Thymus (tissue), 11 donors: ENCODE measurements around the gene GNAQ. TPM values are rescaled to one million over a fixed set of nuclear protein-coding genes. Genes with fewer than 3 reads are reported as not detected.

ENCODE experiments used
- DNase-seq, 9 donors: peaks; one replicate each; pipeline ENCODE4 v3.0.0-alpha.2; 2013; ENCODE audit warnings: low spot score in 9 of 9, low read depth in 6 of 9, missing footprints in 1 of 9
- H3K27ac ChIP-seq, 2 donors: one replicate each; pipeline ENCODE4 v1.5.1; 2013; ENCODE audit warnings: control low read depth in 1 of 2, low read depth in 1 of 2, low read length in 1 of 2, mild to moderate bottlenecking in 1 of 2, moderate library complexity in 1 of 2
- H3K27me3 ChIP-seq, 2 donors: one replicate each; pipeline ENCODE4 v1.5.1; 2013; ENCODE audit warnings: low read length in 1 of 2; ENCODE audit not compliant: control insufficient read depth in 2 of 2, insufficient read depth in 1 of 2
- H3K36me3 ChIP-seq, 2 donors: one replicate each; pipeline ENCODE4 v1.5.1; 2013; ENCODE audit warnings: low read length in 1 of 2, mild to moderate bottlenecking in 1 of 2, moderate library complexity in 1 of 2; ENCODE audit not compliant: control insufficient read depth in 2 of 2, insufficient read depth in 2 of 2
- H3K4me1 ChIP-seq, 2 donors: one replicate each; pipeline ENCODE4 v1.5.1; 2013; ENCODE audit warnings: low read length in 2 of 2; ENCODE audit not compliant: control insufficient read depth in 2 of 2, insufficient read depth in 2 of 2
- H3K4me3 ChIP-seq, 2 donors: one replicate each; pipeline ENCODE4 v1.5.1; 2013; ENCODE audit warnings: low read length in 2 of 2, control low read depth in 1 of 2, mild to moderate bottlenecking in 1 of 2
- H3K9me3 ChIP-seq, 2 donors: one replicate each; pipeline ENCODE4 v1.5.1; 2013; ENCODE audit warnings: low read length in 1 of 2, mild to moderate bottlenecking in 1 of 2; ENCODE audit not compliant: control insufficient read depth in 2 of 2, insufficient read depth in 1 of 2
- WGBS: extraction: QIAGEN DNeasy Blood & Tissue Kit; methylation state at CpG from one replicate; pipeline ENCODE4 v1.1.7; 2013; 5-methylcytosine and 5-hydroxymethylcytosine counted together
- polyA plus RNA-seq: library from polyadenylated mRNA; stranded (reverse); fragments of 200-250 nt; gene quantifications from one replicate; pipeline ENCODE4 v1.2.3, GENCODE V29; 2013
- total RNA-seq: library from RNA; stranded (reverse); fragments of 120-200 nt; gene quantifications from one replicate; pipeline ENCODE4 v1.2.4, GENCODE V29; 2013
- donor health status: healthy.

GNAQ gene
- total and polyA plus RNA-seq, 2 donors, result 18.7 to 23.5 TPM

- peaks cover 4 to 25% of the 10 kb centered on the region in 2 donors for H3K4me1 ChIP-seq
- WGBS, result 95% methylated on average over 4 of the region's 4 CpGs
- H3K27ac ChIP-seq, result no peak overlapping the region
- H3K9me3 ChIP-seq, result no peaks in the 10 kb centered on the region
- H3K4me3 ChIP-seq, result no peak overlapping the region
- H3K27me3 ChIP-seq, result no peaks in the 10 kb centered on the region
- H3K36me3 ChIP-seq, result no peaks in the 10 kb centered on the region
- DNase-seq, result no peak
Measured at GRCh38 chr9:77843076-77843870, 188.3 kb downstream of the GNAQ start.

DNA sequence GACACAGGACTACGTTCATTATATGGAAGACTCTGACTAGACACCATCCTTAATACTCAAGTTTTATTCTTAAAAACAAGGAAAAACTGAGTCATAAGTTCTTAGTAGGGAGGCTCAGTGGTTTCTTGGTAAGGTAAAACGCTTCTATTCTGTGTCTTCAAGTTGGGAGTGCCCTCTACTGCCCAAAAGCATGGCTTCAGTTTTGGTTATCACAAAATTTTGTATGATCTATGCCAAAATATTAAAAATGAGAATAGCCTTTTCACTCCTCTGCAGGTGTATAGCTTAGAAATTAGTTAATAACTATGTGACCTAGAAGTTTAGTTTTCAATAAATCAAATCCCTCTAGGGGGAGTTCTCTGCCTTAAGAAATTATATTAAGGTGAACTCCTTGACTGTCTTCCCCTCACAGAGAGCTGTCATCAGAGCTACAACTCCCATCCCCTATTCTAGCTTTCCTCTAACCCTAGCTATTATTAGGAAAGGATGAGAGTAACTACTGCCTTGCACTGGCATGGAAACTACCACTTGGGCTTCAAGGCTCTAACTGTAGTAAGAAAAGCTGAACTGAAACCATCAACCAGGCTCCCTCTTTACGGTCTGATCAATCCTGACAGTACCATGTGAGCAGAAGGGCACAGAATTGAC lies 189.7 kb downstream of the GNAQ start:
- Histone ChIP-seq H3K4me1 (peaks cover 4 to 11% of the 10 kb centered on the region in 2 donors), H3K36me3 (no peaks in the 10 kb centered on the region), H3K9me3 (no peaks in the 10 kb centered on the region), H3K4me3 (no peak overlapping the region), H3K27me3 (no peaks in the 10 kb centered on the region), H3K27ac (no peak overlapping the region)
- DNase-seq, result peak in 1 of 9 donors; percentile 53
- WGBS, result 89% methylated on average over 3 of the region's 3 CpGs

- no peak overlapping the region for H3K4me3 ChIP-seq
- no peak overlapping the region for H3K27ac ChIP-seq
- no peaks in the 10 kb centered on the region for H3K27me3 ChIP-seq
- no peak for DNase-seq
- no peaks in the 10 kb centered on the region for H3K36me3 ChIP-seq
- H3K9me3 ChIP-seq, result no peaks in the 10 kb centered on the region
- WGBS, result 91% methylated on average over 6 of the region's 6 CpGs
- peaks cover 0 to 4% of the 10 kb centered on the region in 2 donors for H3K4me1 ChIP-seq
Measured at GRCh38 chr9:77839459-77840140, 192.0 kb downstream of the GNAQ start.

DNA sequence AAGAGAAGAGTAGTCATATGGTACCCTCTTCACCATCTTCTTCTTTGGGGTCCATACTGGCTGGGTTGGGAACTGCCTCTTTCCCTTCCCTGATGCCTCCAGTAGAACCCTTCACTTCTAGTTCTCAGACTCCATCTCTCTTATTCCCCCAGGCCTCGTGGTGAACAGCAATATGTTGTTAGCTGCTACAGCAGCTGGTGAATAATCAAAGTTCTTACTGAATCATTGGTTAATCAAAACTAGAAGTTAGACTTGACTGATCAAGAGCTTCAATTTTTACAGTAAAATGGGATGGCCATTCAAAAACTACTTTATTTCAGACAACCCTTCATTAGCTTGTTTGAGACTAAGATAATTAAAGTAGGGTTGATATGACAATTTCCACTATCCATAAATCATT lies 192.6 kb downstream of the GNAQ start:
- H3K4me1 ChIP-seq, result peaks cover 0 to 7% of the 10 kb centered on the region in 2 donors
- 92% methylated on average over 1 of the region's 1 CpG for WGBS
- no peak overlapping the region for H3K27ac ChIP-seq

GRCh38 chr9:77834898-77835488 lies 196.6 kb downstream of the GNAQ start:
- Histone ChIP-seq H3K27me3 (no peaks in the 10 kb centered on the region), H3K36me3 (no peaks in the 10 kb centered on the region), H3K4me3 (no peak overlapping the region), H3K27ac (no peak overlapping the region), H3K9me3 (no peaks in the 10 kb centered on the region), H3K4me1 (peaks cover 0 to 7% of the 10 kb centered on the region in 2 donors)
- WGBS, result 82% methylated on average over 4 of the region's 4 CpGs
- no peak for DNase-seq

More for the DNA sequence above, 192.6 kb downstream of the GNAQ start:
- DNase-seq, result no peak
- Histone ChIP-seq H3K4me3 (no peak overlapping the region), H3K9me3 (no peaks in the 10 kb centered on the region), H3K36me3 (no peaks in the 10 kb centered on the region), H3K27me3 (no peaks in the 10 kb centered on the region)

DNA sequence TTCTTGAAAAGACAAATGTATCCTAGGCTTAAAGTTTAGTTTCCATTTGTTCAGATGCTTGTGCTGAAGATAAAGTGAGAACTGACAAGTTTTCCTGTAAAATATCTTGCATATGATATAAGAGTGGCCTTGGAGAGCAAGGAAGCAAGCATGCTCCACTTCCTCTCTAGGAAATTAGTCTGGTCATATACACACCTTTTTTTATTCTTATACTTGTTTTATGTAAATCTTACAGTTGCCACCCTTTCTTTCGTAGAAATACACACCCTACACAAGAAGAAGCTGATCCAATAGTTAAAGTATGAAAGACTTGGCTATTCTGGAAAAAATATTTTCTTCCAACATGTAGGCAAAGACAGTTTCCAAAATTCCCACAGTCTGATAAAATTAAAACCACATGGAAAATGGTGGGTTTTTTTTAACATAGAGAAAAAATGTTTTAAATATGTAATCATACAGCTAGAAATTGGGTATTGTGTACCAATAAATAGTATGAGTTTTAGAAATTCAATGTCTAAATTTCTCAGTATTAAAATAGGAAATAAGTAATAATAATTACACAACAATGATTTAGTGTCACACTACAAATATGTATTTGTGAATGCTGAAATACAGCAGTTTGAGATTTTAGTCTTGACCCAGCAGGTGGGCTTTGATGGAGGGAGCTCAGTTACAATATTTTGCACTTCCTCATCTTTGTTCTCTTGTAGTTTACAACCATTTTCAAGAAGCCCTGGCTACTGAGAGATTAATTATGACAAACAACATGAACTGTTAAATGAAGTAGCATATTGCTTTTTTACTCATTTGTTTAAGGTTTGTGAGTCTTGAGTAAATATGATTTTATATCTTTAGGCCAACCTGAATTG lies 197.8 kb downstream of the GNAQ start:
- Histone ChIP-seq H3K27me3 (no peaks in the 10 kb centered on the region), H3K4me3 (no peak overlapping the region), H3K36me3 (no peaks in the 10 kb centered on the region), H3K27ac (no peak overlapping the region), H3K9me3 (no peaks in the 10 kb centered on the region), H3K4me1 (peaks cover 0 to 9% of the 10 kb centered on the region in 2 donors)
- DNase-seq, result no peak
- 98% methylated on average over 1 of the region's 1 CpG for WGBS

DNA sequence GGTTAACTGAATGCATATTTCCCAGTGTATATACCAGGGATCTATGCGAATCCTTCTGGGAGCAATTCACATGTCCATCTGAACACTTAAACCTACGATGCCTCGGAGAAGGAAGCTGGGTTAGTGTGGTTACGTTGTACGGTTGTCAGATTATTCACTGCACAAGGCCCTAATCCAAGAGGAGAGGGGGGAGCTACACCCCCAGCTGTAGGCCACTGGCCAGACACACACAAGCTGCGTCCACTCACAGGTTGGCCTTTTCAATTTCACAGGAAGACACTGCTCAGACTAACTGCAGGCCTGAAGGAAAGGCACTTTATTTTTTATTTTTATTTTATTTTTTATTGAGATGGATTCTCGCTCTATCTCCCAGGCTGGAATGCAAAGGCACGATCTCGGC lies 199.0 kb downstream of the GNAQ start:
- DNase-seq, result no peak
- Histone ChIP-seq H3K27ac (no peak overlapping the region), H3K4me3 (no peak overlapping the region), H3K27me3 (no peaks in the 10 kb centered on the region), H3K36me3 (no peaks in the 10 kb centered on the region), H3K4me1 (peaks cover 0 to 9% of the 10 kb centered on the region in 2 donors), H3K9me3 (no peaks in the 10 kb centered on the region)
- 98% methylated on average over 9 of the region's 9 CpGs for WGBS

DNA sequence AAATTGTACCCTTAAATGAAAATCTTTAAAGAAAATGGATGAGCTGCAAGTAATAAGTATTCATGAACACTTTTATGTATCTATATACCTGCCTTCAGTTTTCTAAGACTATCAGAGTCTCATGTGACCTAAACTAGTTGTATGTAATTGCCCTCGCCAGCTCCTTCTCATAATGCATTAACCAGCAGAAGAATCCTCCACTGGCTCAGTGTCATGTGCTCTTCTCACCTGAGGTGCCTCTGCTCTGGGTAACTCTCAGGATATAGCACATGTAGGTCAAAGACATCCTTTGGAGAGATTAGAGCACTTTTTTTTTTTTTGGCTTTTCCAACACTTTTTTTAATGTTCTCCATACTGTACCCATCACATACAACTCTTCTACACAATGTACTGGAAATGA lies 199.8 kb downstream of the GNAQ start:
- no peaks in the 10 kb centered on the region for H3K9me3 ChIP-seq
- H3K27ac ChIP-seq, result no peak overlapping the region
- no peaks in the 10 kb centered on the region for H3K27me3 ChIP-seq
- WGBS, result 98% methylated on average over 1 of the region's 1 CpG
- H3K4me1 ChIP-seq, result peaks cover 0 to 9% of the 10 kb centered on the region in 2 donors
- no peaks in the 10 kb centered on the region for H3K36me3 ChIP-seq
- no peak overlapping the region for H3K4me3 ChIP-seq
- DNase-seq, result no peak
